ENCODE results near the gene RXRA. TPM values are rescaled to one million over a fixed set of nuclear protein-coding genes. Genes with fewer than 3 reads are reported as not detected.

RXRA gene
- total RNA-seq, 6 experiments from 2014 or later: 105 to 165 (median 131) TPM

- H3K4me1 ChIP-seq: peaks cover 0 to 55% (median 19%) of the 10 kb centered on the region in 4 donors
- WGBS (ENCODE audit: insufficient coverage, low coverage, low lambda C conversion rate, missing lambda C conversion rate): 55% methylated on average over 2 of the region's 16 CpGs
Observed at GRCh38 chr9:134395002-134395517, 68.8 kb downstream of the RXRA start.

GRCh38 chr9:134395737-134396257 lies 69.5 kb downstream of the RXRA start:
- TF ChIP-seq CTCF (IDR thresholded peaks at IDR 0.05) (no peak), POLR2A (IDR thresholded peaks at IDR 0.05) (no peak)
- ATAC-seq (no peak), DNase-seq (no peak)
- no peaks in the 10 kb centered on the region for H3K9me3 ChIP-seq
- H3K27ac ChIP-seq: peak overlapping the region; percentile 21 to 49 (median 45)
- peaks cover 0 to 9% (median 2%) of the 10 kb centered on the region in 4 donors for H3K36me3 ChIP-seq
- H3K27me3 ChIP-seq: no peaks in the 10 kb centered on the region
- H3K4me1 ChIP-seq: peaks cover 0 to 57% (median 20%) of the 10 kb centered on the region in 4 donors
- WGBS (ENCODE audit: insufficient coverage, low coverage, low lambda C conversion rate, missing lambda C conversion rate): 60% methylated on average over 2 of the region's 12 CpGs
- H3K4me3 ChIP-seq: no peak overlapping the region
- intact Hi-C loops (cut with DNase I): no loop called here

More at GRCh38 chr9:134395002-134395517, 68.8 kb downstream of the RXRA start:
- intact Hi-C loops (cut with DNase I): no loop called here
- H3K27me3 ChIP-seq: no peaks in the 10 kb centered on the region
- DNase-seq (no peak), ATAC-seq (no peak)
- no peaks in the 10 kb centered on the region for H3K9me3 ChIP-seq
- peaks cover 0 to 9% (median 2%) of the 10 kb centered on the region in 4 donors for H3K36me3 ChIP-seq
- H3K27ac ChIP-seq: peak overlapping the region in 2 of 3 donors; percentile 45 to 49
- H3K4me3 ChIP-seq: no peak overlapping the region
- TF ChIP-seq POLR2A (IDR thresholded peaks at IDR 0.05): no peak
- TF ChIP-seq CTCF (IDR thresholded peaks at IDR 0.05): no peak

GRCh38 chr9:134396258-134396742 lies 70.0 kb downstream of the RXRA start:
- H3K27ac ChIP-seq: peak overlapping the region; percentile 21 to 49 (median 45)
- H3K4me3 ChIP-seq: no peak overlapping the region
- H3K4me1 ChIP-seq: peaks cover 0 to 57% (median 20%) of the 10 kb centered on the region in 4 donors
- TF ChIP-seq POLR2A (IDR thresholded peaks at IDR 0.05) (no peak), CTCF (IDR thresholded peaks at IDR 0.05) (no peak)
- no peaks in the 10 kb centered on the region for H3K9me3 ChIP-seq
- intact Hi-C loops (cut with DNase I): no loop called here
- H3K27me3 ChIP-seq: no peaks in the 10 kb centered on the region
- ATAC-seq: peak; percentile 4 to 34 (median 21)
- 52% methylated on average over 7 of the region's 18 CpGs for WGBS (ENCODE audit: insufficient coverage, low coverage, low lambda C conversion rate, missing lambda C conversion rate)
- peak; percentile 69 to 80 (median 78) for DNase-seq
- peaks cover 0 to 5% (median under 1%) of the 10 kb centered on the region in 4 donors for H3K36me3 ChIP-seq

- DNase-seq: no peak
- TF ChIP-seq POLR2A (IDR thresholded peaks at IDR 0.05): no peak
- no peak for TF ChIP-seq CTCF (IDR thresholded peaks at IDR 0.05)
- intact Hi-C loops (cut with DNase I): no loop called here
- peak; percentile 1 to 14 (median 4) for ATAC-seq
- Histone ChIP-seq H3K27me3 (no peaks in the 10 kb centered on the region), H3K27ac (peak overlapping the region; percentile 10 to 49 (median 45)), H3K4me1 (peaks cover 0 to 56% (median 21%) of the 10 kb centered on the region in 4 donors), H3K4me3 (no peak overlapping the region), H3K9me3 (no peaks in the 10 kb centered on the region), H3K36me3 (peaks cover 0 to 3% (median 1%) of the 10 kb centered on the region in 4 donors)
- WGBS (ENCODE audit: insufficient coverage, low coverage, low lambda C conversion rate, missing lambda C conversion rate): 10% methylated on average over 5 of the region's 8 CpGs
Observed at GRCh38 chr9:134396825-134397224, 70.6 kb downstream of the RXRA start.
